Psoas muscle (tissue), 8 donors: Measurements from ENCODE around the gene DLGAP1. TPM values are rescaled to one million over a fixed set of nuclear protein-coding genes. Genes with fewer than 3 reads are reported as not detected.

ENCODE experiments used
- ATAC-seq, 4 donors: fragments of 200-7000 bp; cut with Tn5 transposase; one replicate each; pipeline ENCODE4 v1.9.1; 2020; ENCODE audit warnings: moderate library complexity in 3 of 4, mild to moderate bottlenecking in 2 of 4
- DNase-seq, 2 donors: peaks; one replicate each; pipeline ENCODE4 v3.0.0-alpha.2; 2020
- H3K27ac ChIP-seq: fragments of 200-600 bp; one replicate; pipeline ENCODE4 v1.8.0; 2022
- H3K27me3 ChIP-seq, 3 donors: fragments of 200-600 bp in 1 of 3; one replicate each; pipeline versions ENCODE4 v1.6.1 to v1.8.0; 2013 to 2022; ENCODE audit warnings: low read length in 2 of 3, mild to moderate bottlenecking in 2 of 3, moderate library complexity in 1 of 3; ENCODE audit not compliant: insufficient read depth in 3 of 3
- H3K36me3 ChIP-seq, 2 donors: fragments of 200-600 bp in 1 of 2; one replicate each; pipeline versions ENCODE4 v1.6.1 to v1.8.0; 2013 to 2022; ENCODE audit warnings: low read depth in 1 of 2, mild to moderate bottlenecking in 1 of 2, moderate library complexity in 1 of 2; ENCODE audit not compliant: insufficient read depth in 1 of 2
- H3K4me1 ChIP-seq: fragments of 200-600 bp; one replicate; pipeline ENCODE4 v1.8.0; 2022
- H3K4me3 ChIP-seq: fragments of 200-600 bp; one replicate; pipeline ENCODE4 v1.8.0; 2022; ENCODE audit warnings: mild to moderate bottlenecking
- H3K9me3 ChIP-seq: fragments of 200-600 bp; one replicate; pipeline ENCODE4 v1.8.0; 2022
- CTCF ChIP-seq: fragments of 200-600 bp; IDR thresholded peaks from one replicate; pipeline ENCODE4 v1.8.0; 2022; ENCODE audit warnings: antibody characterized with exemption
- WGBS, 3 donors: extraction: QIAGEN DNeasy Blood & Tissue Kit; methylation state at CpG; one replicate each; pipeline versions ENCODE4 v1.1.6 to v1.1.7; 2013; 5-methylcytosine and 5-hydroxymethylcytosine counted together
- intact Hi-C, 2 donors: fragments of 100-400 bp; cut with DNase I; formaldehyde crosslinking; loops; one replicate each; pipeline versions ENCODE4 v1.11.0 to v1.14.2; 2022
- polyA plus RNA-seq, 3 donors: library from polyadenylated mRNA; stranded (reverse); fragments of 200-250 nt; gene quantifications; one replicate each; pipeline ENCODE4 v1.2.3, GENCODE V29; 2013
- total RNA-seq, 4 donors: library from RNA; stranded (reverse); fragmentation: NEBNext Ultra II Directional in 2 of 4; extraction: Animal tissue kit (Norgen Biotek cat#: 25700) in 2 of 4; gene quantifications; one replicate each; pipeline versions ENCODE4 v1.2.1 to v1.2.4, GENCODE V29; 2021 to 2023
- donor health status: healthy with polysubstance abuse.
- donor health status: DM: no; HTN: no; CAD: no; lungs with moderate emphysema.
- donor health status: Bipolar disorder and iron deficiency.
- donor health status: healthy.
- donor health status: DM: yes; HTN: yes; CAD: no.
- donor health status: DM: no; HTN: no; CAD: no.
- donor health status: DM: no; HTN: no; CAD: no.
- donor health status: DM: yes; HTN: yes; CAD: no.

Gene DLGAP1
- total and polyA plus RNA-seq, 7 donors: 0.09 to 0.26 (median 0.16) TPM; not detected in 1

GRCh38 chr18:3526421-3527354 lies 928.4 kb downstream of the DLGAP1 start:
- intact Hi-C loops: loop anchor here in 1 of 2 donors (5.0 kb wide), 2 partner anchors 66 to 69 kb away; no protein-coding TSS in a partner anchor
- H3K27ac ChIP-seq: peak overlapping the region; percentile 74
- WGBS, 3 donors: 23 to 31% (median 24%) methylated on average over 13 of the region's 13 CpGs
- no peaks in the 10 kb centered on the region for H3K36me3 ChIP-seq
- no peak for TF ChIP-seq CTCF
- H3K4me1 ChIP-seq: peaks cover 11% of the 10 kb centered on the region
- DNase-seq (no peak), ATAC-seq (peak; percentile 92 to 98 (median 96))
- H3K27me3 ChIP-seq: no peaks in the 10 kb centered on the region
- H3K9me3 ChIP-seq: no peaks in the 10 kb centered on the region
- peak overlapping the region; percentile 17 for H3K4me3 ChIP-seq

GRCh38 chr18:3525870-3526420 lies 929.2 kb downstream of the DLGAP1 start:
- no peaks in the 10 kb centered on the region for H3K36me3 ChIP-seq
- ATAC-seq (peak; percentile 62 to 78 (median 75)), DNase-seq (no peak)
- intact Hi-C loops: loop anchor here in 1 of 2 donors (5.0 kb wide), 2 partner anchors 66 to 69 kb away; no protein-coding TSS in a partner anchor
- H3K9me3 ChIP-seq: no peaks in the 10 kb centered on the region
- peaks cover 11% of the 10 kb centered on the region for H3K4me1 ChIP-seq
- H3K4me3 ChIP-seq: peak overlapping the region; percentile 17
- peaks cover 0 to 2% (median 0%) of the 10 kb centered on the region in 3 donors for H3K27me3 ChIP-seq
- WGBS, 3 donors: 25 to 33% (median 31%) methylated on average over 10 of the region's 10 CpGs
- peak overlapping the region; percentile 74 for H3K27ac ChIP-seq
- no peak for TF ChIP-seq CTCF

- intact Hi-C loops: loop anchor here in 1 of 2 donors (5.0 kb wide), 2 partner anchors 67 to 68 kb away; no protein-coding TSS in a partner anchor
Observed at GRCh38 chr18:3524706-3525105, 930.4 kb downstream of the DLGAP1 start.

More at GRCh38 chr18:3524706-3525105, 930.4 kb downstream of the DLGAP1 start:
- 46 to 59% (median 54%) methylated on average over 5 of the region's 5 CpGs for WGBS, 3 donors
- Histone ChIP-seq H3K4me1 (peaks cover 11% of the 10 kb centered on the region), H3K36me3 (no peaks in the 10 kb centered on the region), H3K9me3 (no peaks in the 10 kb centered on the region), H3K27ac (no peak overlapping the region), H3K27me3 (peaks cover 0 to 2% (median 0%) of the 10 kb centered on the region in 3 donors), H3K4me3 (no peak overlapping the region)
- no peak for ATAC-seq
- no peak for TF ChIP-seq CTCF
- no peak for DNase-seq
